Trophoblast cell (in vitro differentiated cells and primary cell): ENCODE data around the gene RBM19.

Experiments
- DNase-seq, 2 donors: peaks; one replicate each; pipeline ENCODE4 v3.0.0-alpha.2; 2016
- H2AFZ ChIP-seq: 2 replicates; pipeline ENCODE4 v1.6.1; 2013; ENCODE audit warnings: low read length, moderate library complexity, mild to moderate bottlenecking; ENCODE audit not compliant: insufficient read depth, poor library complexity
- H2AK5ac ChIP-seq: 2 replicates; pipeline ENCODE4 v1.6.1; 2013; ENCODE audit warnings: mild to moderate bottlenecking, low read length
- H2BK120ac ChIP-seq: 2 replicates; pipeline ENCODE4 v1.6.1; 2013; ENCODE audit warnings: low read length, mild to moderate bottlenecking, moderate library complexity; ENCODE audit not compliant: insufficient read depth, poor library complexity
- H2BK12ac ChIP-seq: 2 replicates; pipeline ENCODE4 v1.6.1; 2013; ENCODE audit warnings: mild to moderate bottlenecking, low read length, moderate library complexity
- H2BK5ac ChIP-seq: 2 replicates; pipeline ENCODE4 v1.6.1; 2013; ENCODE audit warnings: low read length, low read depth, moderate library complexity, mild to moderate bottlenecking; ENCODE audit not compliant: poor library complexity
- H3K14ac ChIP-seq: 2 replicates; pipeline ENCODE4 v1.6.1; 2013; ENCODE audit warnings: mild to moderate bottlenecking, low read length
- H3K18ac ChIP-seq: 2 replicates; pipeline ENCODE4 v1.6.1; 2013; ENCODE audit warnings: mild to moderate bottlenecking, low read length
- H3K23ac ChIP-seq: 2 replicates; pipeline ENCODE4 v1.6.1; 2013; ENCODE audit warnings: low read length
- H3K27ac ChIP-seq: 2 replicates; pipeline ENCODE4 v1.5.1; 2013; ENCODE audit warnings: low read depth, mild to moderate bottlenecking, inconsistent platforms, low read length, moderate library complexity
- H3K27me3 ChIP-seq: 2 replicates; pipeline ENCODE4 v1.6.1; 2013; ENCODE audit warnings: inconsistent platforms, mild to moderate bottlenecking, low read length, moderate library complexity; ENCODE audit not compliant: insufficient read depth
- H3K36me3 ChIP-seq, 2 experiments: 1 replicate in 1 of 2; 2 replicates in 1 of 2; pipeline ENCODE4 v1.6.1; 2013; ENCODE audit warnings: low read length in 2 of 2, mild to moderate bottlenecking in 2 of 2, moderate library complexity in 1 of 2; ENCODE audit not compliant: insufficient read depth in 2 of 2, control insufficient read depth in 1 of 2
- H3K4ac ChIP-seq: 2 replicates; pipeline ENCODE4 v1.6.1; 2013; ENCODE audit warnings: low read depth, mild to moderate bottlenecking, low read length, moderate library complexity
- H3K4me1 ChIP-seq, 2 experiments: 1 replicate in 1 of 2; 2 replicates in 1 of 2; pipeline ENCODE4 v1.6.1; 2013; ENCODE audit warnings: low read length in 2 of 2, mild to moderate bottlenecking in 2 of 2, moderate library complexity in 1 of 2; ENCODE audit not compliant: insufficient read depth in 2 of 2, control insufficient read depth in 1 of 2
- H3K4me2 ChIP-seq: 2 replicates; pipeline ENCODE4 v1.6.1; 2013; ENCODE audit warnings: inconsistent platforms, mild to moderate bottlenecking, low read length, moderate library complexity
- H3K4me3 ChIP-seq: 2 replicates; pipeline ENCODE4 v1.5.1; 2013; ENCODE audit warnings: mild to moderate bottlenecking, low read depth, low read length, inconsistent platforms
- H3K79me1 ChIP-seq: one replicate; pipeline ENCODE4 v1.6.1; 2013; ENCODE audit warnings: low read length
- H3K79me2 ChIP-seq: 2 replicates; pipeline ENCODE4 v1.6.1; 2013; ENCODE audit warnings: low read length, mild to moderate bottlenecking; ENCODE audit not compliant: control insufficient read depth, insufficient read depth, poor library complexity
- H3K9ac ChIP-seq: 2 replicates; pipeline ENCODE4 v1.6.1; 2013; ENCODE audit warnings: mild to moderate bottlenecking, low read length
- H3K9me3 ChIP-seq: 2 replicates; pipeline ENCODE4 v1.6.1; 2013; ENCODE audit warnings: low read depth, mild to moderate bottlenecking, control low read depth, inconsistent platforms, low read length; ENCODE audit not compliant: insufficient read depth
- H4K12ac ChIP-seq: 2 replicates; pipeline ENCODE4 v1.6.1; 2013; ENCODE audit warnings: low read depth, mild to moderate bottlenecking, low read length, moderate library complexity
- H4K8ac ChIP-seq: 2 replicates; pipeline ENCODE4 v1.6.1; 2013; ENCODE audit warnings: low read depth, mild to moderate bottlenecking, low read length, moderate library complexity
- H4K91ac ChIP-seq: one replicate; pipeline ENCODE4 v1.6.1; 2013; ENCODE audit warnings: low read depth, mild to moderate bottlenecking, low read length, moderate library complexity
- WGBS: extraction: QIAGEN DNeasy Blood & Tissue Kit; methylation state at CpG from one replicate; pipeline ENCODE4 v1.1.7; 2013; ENCODE audit warnings: missing lambda C conversion rate; ENCODE audit not compliant: insufficient read length, insufficient coverage; ENCODE audit errors: extremely low coverage; 5-methylcytosine and 5-hydroxymethylcytosine counted together

The RBM19 gene

GRCh38 chr12:113860950-113861349 is 105.2 kb downstream of the RBM19 start:
- H2AK5ac ChIP-seq, result no peak overlapping the region
- peak; percentile 71 to 78 for DNase-seq
- H3K18ac ChIP-seq, result no peak overlapping the region
- H4K91ac ChIP-seq, result peak overlapping the region; percentile 28
- no peak overlapping the region for H3K4me2 ChIP-seq
- no CpG with 5 or more reads among the region's 7 CpGs for WGBS
- no peaks in the 10 kb centered on the region for H3K27me3 ChIP-seq
- H3K4me1 ChIP-seq, result peaks cover 9 to 16% of the 10 kb centered on the region in 2 experiments
- peak overlapping the region; percentile 7 for H3K14ac ChIP-seq
- H3K27ac ChIP-seq, result no peak overlapping the region
- H4K8ac ChIP-seq, result peak overlapping the region; percentile 15
- no peak overlapping the region for H2BK120ac ChIP-seq
- H2AFZ ChIP-seq, result no peak overlapping the region
- H3K9me3 ChIP-seq, result peaks cover 3% of the 10 kb centered on the region
- peak overlapping the region; percentile 13 for H2BK12ac ChIP-seq
- no peak overlapping the region for H3K4me3 ChIP-seq
- no peak overlapping the region for H3K9ac ChIP-seq
- no peak overlapping the region for H3K23ac ChIP-seq
- H3K79me2 ChIP-seq, result no peaks in the 10 kb centered on the region
- H4K12ac ChIP-seq, result no peak overlapping the region
- no peak overlapping the region for H3K4ac ChIP-seq
- H3K36me3 ChIP-seq, result peaks cover 10 to 12% of the 10 kb centered on the region in 2 experiments
- H3K79me1 ChIP-seq, result peaks cover 3% of the 10 kb centered on the region
- no peak overlapping the region for H2BK5ac ChIP-seq

GRCh38 chr12:113860059-113860820 is 105.9 kb downstream of the RBM19 start:
- H4K12ac ChIP-seq, result no peak overlapping the region
- peak overlapping the region; percentile 7 for H2BK120ac ChIP-seq
- no peak overlapping the region for H3K4me3 ChIP-seq
- H2BK12ac ChIP-seq, result peak overlapping the region; percentile 47
- no peak overlapping the region for H3K9ac ChIP-seq
- H3K14ac ChIP-seq, result peak overlapping the region; percentile 48
- no peaks in the 10 kb centered on the region for H3K79me2 ChIP-seq
- H2BK5ac ChIP-seq, result no peak overlapping the region
- H3K4me1 ChIP-seq, result peaks cover 9 to 16% of the 10 kb centered on the region in 2 experiments
- no peak for DNase-seq
- H3K23ac ChIP-seq, result no peak overlapping the region
- peak overlapping the region; percentile 57 for H2AK5ac ChIP-seq
- peaks cover 3% of the 10 kb centered on the region for H3K9me3 ChIP-seq
- peaks cover 10 to 12% of the 10 kb centered on the region in 2 experiments for H3K36me3 ChIP-seq
- H3K4me2 ChIP-seq, result no peak overlapping the region
- no peak overlapping the region for H3K4ac ChIP-seq
- peaks cover 3% of the 10 kb centered on the region for H3K79me1 ChIP-seq
- no peak overlapping the region for H3K27ac ChIP-seq
- H3K18ac ChIP-seq, result peak overlapping the region; percentile 38
- WGBS, result no CpG with 5 or more reads among the region's 17 CpGs
- peak overlapping the region; percentile 37 for H4K91ac ChIP-seq
- no peak overlapping the region for H4K8ac ChIP-seq
- no peaks in the 10 kb centered on the region for H3K27me3 ChIP-seq
- no peak overlapping the region for H2AFZ ChIP-seq

GRCh38 chr12:113858841-113859386 is 107.2 kb downstream of the RBM19 start:
- Histone ChIP-seq H3K18ac (no peak overlapping the region), H3K79me2 (no peaks in the 10 kb centered on the region), H3K27ac (no peak overlapping the region), H3K4me3 (no peak overlapping the region), H3K4me2 (no peak overlapping the region), H4K91ac (no peak overlapping the region), H3K9me3 (peaks cover 2% of the 10 kb centered on the region), H2BK120ac (no peak overlapping the region), H3K79me1 (peaks cover 3% of the 10 kb centered on the region), H3K27me3 (no peaks in the 10 kb centered on the region), H3K14ac (no peak overlapping the region), H3K4ac (no peak overlapping the region), H3K23ac (no peak overlapping the region), H3K4me1 (peaks cover 9 to 16% of the 10 kb centered on the region in 2 experiments), H2BK12ac (no peak overlapping the region), H4K12ac (no peak overlapping the region), H2AFZ (no peak overlapping the region), H3K9ac (no peak overlapping the region), H3K36me3 (peaks cover 13% of the 10 kb centered on the region in 2 experiments), H2AK5ac (no peak overlapping the region), H4K8ac (no peak overlapping the region), H2BK5ac (no peak overlapping the region)
- no peak for DNase-seq
- no CpG with 5 or more reads among the region's 8 CpGs for WGBS

GRCh38 chr12:113857371-113857770 is 108.8 kb downstream of the RBM19 start:
- H4K8ac ChIP-seq, result no peak overlapping the region
- no peak overlapping the region for H3K4ac ChIP-seq
- H2BK12ac ChIP-seq, result no peak overlapping the region
- H3K79me2 ChIP-seq, result no peaks in the 10 kb centered on the region
- no CpG with 5 or more reads among the region's 12 CpGs for WGBS
- H4K91ac ChIP-seq, result no peak overlapping the region
- DNase-seq, result no peak
- no peak overlapping the region for H2BK5ac ChIP-seq
- no peak overlapping the region for H2AK5ac ChIP-seq
- no peak overlapping the region for H3K18ac ChIP-seq
- H2BK120ac ChIP-seq, result no peak overlapping the region
- H3K9ac ChIP-seq, result no peak overlapping the region
- no peak overlapping the region for H3K4me2 ChIP-seq
- H3K79me1 ChIP-seq, result peaks cover 3% of the 10 kb centered on the region
- no peak overlapping the region for H4K12ac ChIP-seq
- no peak overlapping the region for H3K23ac ChIP-seq
- H3K4me3 ChIP-seq, result no peak overlapping the region
- no peak overlapping the region for H3K27ac ChIP-seq
- no peak overlapping the region for H2AFZ ChIP-seq
- peaks cover 5 to 12% of the 10 kb centered on the region in 2 experiments for H3K4me1 ChIP-seq
- H3K9me3 ChIP-seq, result no peaks in the 10 kb centered on the region
- peaks cover 13% of the 10 kb centered on the region in 2 experiments for H3K36me3 ChIP-seq
- H3K27me3 ChIP-seq, result no peaks in the 10 kb centered on the region
- H3K14ac ChIP-seq, result no peak overlapping the region
